ENCODE results near the gene CD80.
A peak's percentile ranks its signal among the peaks of the same experiment; 100 is the strongest.

CD80 gene

DNA sequence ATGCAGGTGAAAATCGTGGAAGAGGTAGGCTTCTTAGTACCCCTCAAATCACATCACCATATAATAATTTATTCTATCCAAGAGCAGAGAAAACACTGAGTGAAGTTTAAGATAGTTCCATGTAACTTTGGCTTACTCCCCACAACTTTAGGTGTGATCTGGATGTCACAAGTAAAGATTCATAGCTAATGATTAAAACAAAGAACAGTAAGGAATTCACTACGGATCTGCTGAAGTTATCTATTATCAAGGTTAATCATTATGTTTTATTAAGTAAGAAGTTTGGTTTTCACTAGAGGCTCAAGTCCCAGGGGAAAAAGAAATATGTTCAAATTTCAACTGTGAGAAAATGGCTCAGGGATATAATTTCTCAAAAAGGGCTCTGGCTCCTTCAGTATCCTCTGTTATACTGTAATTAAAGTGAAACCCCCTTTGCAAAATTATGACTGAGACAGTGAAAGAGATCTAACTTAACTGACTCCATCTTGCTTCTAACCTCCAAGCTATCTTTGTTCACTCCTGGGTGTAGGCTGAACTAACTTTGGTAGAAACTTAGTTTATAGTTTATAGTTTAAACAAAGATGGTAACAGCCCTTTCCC is 17.1 kb downstream of the CD80 start:
- DNase-seq: no peak

DNA sequence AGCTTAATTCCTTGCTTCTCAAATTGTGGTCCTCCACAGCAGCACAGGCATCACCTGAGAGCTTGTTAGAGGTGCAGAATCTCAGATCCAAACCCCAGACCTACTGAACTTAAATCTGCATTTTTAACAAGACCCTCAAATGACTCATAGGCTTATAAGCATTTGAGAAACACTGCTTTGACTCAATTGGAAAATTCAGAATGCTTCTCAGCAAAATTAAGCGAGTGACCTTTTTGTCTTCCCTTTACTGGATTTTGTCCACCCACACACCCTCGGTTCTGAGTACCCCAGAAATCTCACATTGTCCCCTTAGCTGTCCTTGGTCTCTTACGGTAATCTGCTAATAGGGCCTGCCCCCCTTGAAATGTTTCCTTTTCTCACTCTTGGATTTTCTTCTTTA is 17.9 kb downstream of the CD80 start:
- no peak for DNase-seq

DNA sequence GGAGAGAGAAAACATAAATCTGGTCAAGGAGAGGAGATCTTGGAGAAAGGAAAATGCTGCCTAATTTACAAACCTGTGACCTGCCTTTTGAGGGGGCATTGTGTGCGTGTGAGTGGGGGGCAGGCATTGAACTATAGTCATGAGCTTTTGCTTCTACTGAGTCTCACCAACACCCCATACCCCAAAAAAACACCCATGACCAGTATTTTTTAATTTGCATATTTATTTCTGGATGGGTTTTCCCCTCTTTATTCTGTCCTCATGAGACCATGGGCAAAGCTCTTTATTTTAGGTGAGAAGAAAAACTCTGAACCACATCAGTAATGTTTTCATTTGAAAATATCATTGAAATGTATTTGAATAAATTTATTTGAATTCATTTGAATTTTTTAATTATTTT is 20.6 kb downstream of the CD80 start:
- DNase-seq: no peak

DNA sequence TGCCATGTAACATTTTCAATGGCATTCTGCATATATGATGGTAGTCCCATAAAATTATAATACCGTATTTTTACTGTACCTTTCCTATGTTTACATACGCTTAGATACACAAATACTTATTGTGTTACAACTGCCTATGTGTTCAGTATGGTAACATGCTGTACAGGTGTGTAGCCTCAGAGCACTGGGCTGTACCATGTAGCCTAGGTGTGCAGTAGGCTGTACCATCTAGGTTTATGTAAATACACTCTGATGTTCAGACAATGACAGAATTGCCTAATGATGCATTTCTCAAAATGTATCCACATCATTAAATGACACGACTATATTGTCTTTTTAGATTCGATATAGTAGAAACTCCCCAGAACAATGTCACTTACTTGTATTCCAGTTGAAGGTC is 22.7 kb downstream of the CD80 start:
- no peak for DNase-seq

GRCh38 chr3:119534296-119534695 is 25.1 kb downstream of the CD80 start:
- no peak for DNase-seq

DNA sequence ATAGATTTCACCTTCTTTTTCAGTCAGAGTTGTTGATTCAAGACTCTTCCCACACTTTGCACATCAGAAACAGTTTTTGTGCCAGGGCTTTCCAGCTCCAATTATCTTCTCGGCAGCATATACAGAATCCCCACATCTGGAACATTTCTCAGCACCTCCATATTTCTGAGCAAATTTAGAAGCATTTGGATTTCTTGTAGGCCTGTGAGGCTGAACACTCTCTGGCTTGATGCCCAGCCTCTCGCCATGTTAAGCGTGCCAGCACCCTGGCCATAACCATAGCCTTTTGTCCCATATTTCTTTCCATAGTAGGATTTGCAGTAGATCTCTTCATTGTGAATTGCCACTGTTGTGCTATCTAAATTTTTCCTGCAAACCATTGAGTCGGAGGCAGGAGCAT is 28.3 kb downstream of the CD80 start:
- no peak for DNase-seq

GRCh38 chr3:119530456-119530855 is 29.0 kb downstream of the CD80 start:
- no peak for DNase-seq

GRCh38 chr3:119529883-119530282 is 29.5 kb downstream of the CD80 start:
- DNase-seq: no peak

DNA sequence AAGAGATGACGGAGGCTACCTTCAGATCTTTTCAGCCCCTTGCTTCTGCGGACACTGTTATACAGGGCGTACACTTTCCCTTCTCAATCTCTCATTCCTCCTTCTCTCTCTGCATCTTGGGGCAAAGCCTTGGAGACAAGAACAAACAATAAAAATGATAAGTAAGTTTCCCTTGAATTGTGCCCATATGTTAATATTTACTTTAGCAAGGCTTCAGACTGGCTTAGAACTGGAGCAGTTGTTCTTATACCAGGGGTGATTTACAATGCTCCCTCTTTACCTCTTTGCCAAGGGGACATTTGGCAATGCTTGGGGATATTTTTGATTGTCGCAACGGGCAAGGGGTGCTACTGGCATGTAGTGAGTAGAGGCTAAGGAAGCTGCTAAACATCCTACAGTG is 31.7 kb downstream of the CD80 start:
- no peak for DNase-seq

DNA sequence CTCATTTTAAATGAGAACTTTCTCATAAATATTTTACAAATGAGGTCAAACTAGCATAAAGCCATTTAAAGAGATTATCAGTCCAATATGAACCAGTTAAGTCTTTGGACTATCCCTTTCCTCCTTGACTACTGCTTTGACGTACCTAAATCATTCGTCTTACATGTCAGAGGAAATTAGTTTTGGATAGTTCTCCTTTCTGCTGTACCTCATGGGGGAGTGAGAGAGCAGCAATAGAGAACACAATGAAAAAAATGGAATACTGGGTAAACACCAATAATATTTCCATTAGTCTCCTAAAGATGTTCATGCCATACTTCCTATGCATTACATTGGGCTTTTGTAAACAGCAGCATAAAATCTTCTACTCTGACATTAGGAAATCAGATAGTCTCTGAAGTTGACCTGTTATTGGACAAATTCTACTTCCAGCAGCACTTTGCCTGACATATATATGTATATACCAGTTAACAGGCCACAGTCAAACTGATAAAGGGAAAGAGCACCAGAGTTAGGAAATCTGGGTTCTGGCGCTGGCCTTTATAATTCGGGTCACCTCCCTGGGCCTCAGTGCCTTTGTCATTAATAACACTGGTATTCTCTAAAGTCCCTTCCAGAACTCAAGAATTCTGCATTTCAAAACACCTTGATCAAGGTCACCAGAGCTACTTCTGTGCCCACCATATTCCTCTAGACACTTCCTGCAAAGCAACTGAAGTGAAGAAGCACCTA is 34.3 kb downstream of the CD80 start:
- DNase-seq: no peak

GRCh38 chr3:119518026-119518425 is 41.4 kb downstream of the CD80 start:
- no peak for DNase-seq

- DNase-seq: no peak
Measured at GRCh38 chr3:119517112-119517511, 42.3 kb downstream of the CD80 start.

DNA sequence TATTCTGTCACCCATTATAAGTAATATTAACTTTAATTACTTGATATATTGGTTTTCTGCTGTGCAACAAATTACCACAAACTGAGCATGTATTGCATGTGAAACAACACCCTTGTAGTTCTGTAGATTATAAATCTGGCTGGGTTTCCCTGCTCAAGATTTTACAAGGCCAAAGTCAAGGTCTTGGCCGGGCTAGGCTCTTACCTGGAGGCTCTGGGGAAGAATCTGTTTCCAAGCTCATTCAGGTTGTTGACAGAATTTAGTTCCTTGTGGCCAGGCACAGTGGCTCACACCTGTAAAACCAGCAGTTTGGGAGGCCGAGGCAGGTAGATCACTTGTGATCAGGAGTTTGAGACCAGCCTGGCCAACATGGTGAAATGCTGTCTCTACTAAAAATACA is 44.8 kb downstream of the CD80 start:
- DNase-seq: no peak

- no peak for DNase-seq
Measured at GRCh38 chr3:119510690-119511089, 48.7 kb downstream of the CD80 start.

DNA sequence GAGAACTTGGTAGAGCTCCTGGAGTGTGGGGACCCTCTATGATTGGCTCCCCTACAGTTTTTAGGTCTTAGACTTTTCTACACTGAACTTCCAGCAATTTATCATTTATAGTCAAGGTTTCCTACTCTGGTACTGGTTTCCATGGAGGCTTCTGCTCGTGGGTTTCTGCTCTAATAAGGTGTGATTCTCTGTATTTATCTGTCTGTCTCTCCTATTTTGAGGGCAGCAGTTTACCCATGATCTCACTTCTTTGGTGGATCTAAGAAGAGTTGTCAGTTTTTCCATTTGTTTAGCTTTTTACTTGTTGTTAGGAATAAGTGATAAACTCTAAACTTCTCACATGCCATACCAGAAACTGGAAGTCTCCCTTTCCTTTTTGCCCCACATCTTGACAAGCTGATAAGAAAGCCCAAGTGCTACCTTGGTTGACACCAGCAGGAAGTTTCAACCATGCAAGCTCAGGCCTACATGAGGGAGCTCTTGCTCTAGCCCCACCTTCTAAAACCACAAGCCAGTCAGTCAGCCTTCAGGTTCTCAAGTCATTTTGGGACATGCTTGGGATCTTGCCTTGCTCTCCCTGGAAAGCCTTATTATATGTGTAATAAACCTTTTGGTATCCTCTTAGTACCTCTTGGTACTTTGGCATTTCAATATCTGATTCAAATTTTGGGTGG is 51.1 kb downstream of the CD80 start:
- DNase-seq: no peak

- DNase-seq: no peak
Measured at GRCh38 chr3:119507404-119507803, 52.0 kb downstream of the CD80 start.

DNA sequence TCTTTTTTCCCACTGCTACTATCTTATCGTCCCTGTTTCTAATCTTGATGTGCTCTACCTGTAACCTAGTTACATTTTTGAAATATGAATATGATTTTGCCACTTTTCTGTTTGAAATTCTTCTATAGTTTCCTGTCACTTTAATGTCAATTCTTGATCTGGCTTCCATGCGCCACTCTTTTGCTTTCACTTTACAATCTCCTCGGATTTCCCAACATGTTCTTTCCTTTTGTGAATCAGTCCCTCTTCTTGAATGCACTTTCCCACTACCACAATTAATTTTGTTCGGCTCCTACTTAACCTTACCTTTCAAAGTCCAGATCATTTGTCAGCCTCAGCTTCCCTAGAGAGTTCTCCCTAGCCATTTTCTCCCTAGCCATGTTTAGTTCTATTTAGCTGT is 52.8 kb downstream of the CD80 start:
- no peak for DNase-seq

- DNase-seq: no peak
Measured at GRCh38 chr3:119500901-119501300, 58.5 kb downstream of the CD80 start.

GRCh38 chr3:119500265-119500664 is 59.1 kb downstream of the CD80 start:
- DNase-seq: no peak

GRCh38 chr3:119498186-119499011 is 61.0 kb downstream of the CD80 start, which contains the start of gene TIMMDC1:
Gene TIMMDC1, plus strand, starts transcription at chr3:119498547. Its CDS starts 187 bp downstream, at chr3:119498734.
- DNase-seq: peak; percentile 81

GRCh38 chr3:119497820-119498185 is 61.6 kb downstream of the CD80 start:
- no peak for DNase-seq

DNA sequence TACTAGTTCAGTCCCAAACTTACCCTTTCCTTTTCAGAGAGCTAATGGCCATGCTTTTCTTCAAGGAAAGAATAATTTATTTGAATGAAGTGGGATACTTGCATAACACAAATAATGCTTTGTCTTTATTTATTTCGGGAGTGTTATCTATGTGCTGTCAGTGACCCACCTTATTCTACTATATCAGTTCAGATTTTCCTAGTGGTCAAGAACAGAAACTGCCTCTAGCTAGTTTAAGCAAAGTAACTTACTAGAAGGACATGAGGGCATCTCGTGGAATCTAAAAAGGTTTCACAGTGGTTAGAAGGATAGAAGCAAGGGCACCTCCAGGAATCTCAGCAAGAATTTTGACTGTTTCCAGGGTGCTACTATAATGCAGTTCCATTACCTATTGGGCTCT is 64.8 kb downstream of the CD80 start:
- no peak for DNase-seq

DNA sequence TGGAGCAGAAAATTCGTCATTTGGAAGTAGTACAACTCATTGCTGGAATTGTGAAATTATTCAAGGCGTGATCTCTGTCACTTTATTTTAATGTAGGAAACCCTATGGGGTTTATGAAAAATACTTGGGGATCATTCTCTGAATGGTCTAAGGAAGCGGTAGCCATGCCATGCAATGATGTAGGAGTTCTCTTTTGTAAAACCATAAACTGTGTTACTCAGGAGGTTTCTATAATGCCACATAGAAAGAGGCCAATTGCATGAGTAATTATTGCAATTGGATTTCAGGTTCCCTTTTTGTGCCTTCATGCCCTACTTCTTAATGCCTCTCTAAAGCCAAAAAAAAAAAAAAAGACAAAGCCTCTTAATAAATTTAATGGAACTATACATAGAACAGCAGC is 66.6 kb downstream of the CD80 start:
- no peak for DNase-seq

- no peak for DNase-seq
Measured at GRCh38 chr3:119492128-119492527, 67.3 kb downstream of the CD80 start.

Measured in 8988T (cell line).